ENCODE measurements around the gene WDR81. TPM values are rescaled to one million over a fixed set of nuclear protein-coding genes. Genes with fewer than 3 reads are reported as not detected.

The WDR81 gene
- total RNA-seq, 2 experiments from 2014 or later, result 19.1 to 24.4 TPM

GRCh38 chr17:1765576-1765975 is 41.1 kb downstream of the WDR81 start:
- H3K79me2 ChIP-seq (ENCODE audit: insufficient read depth, low read depth, low read length), result no peaks in the 10 kb centered on the region
- intact Hi-C loops (cut with micrococcal nuclease; ENCODE audit: unreplicated experiment), result no loop called here
- H4K20me1 ChIP-seq (ENCODE audit: insufficient read depth, low read length), result no peaks in the 10 kb centered on the region
- no peak for TF ChIP-seq EZH2phosphoT487 (IDR thresholded peaks at IDR 0.05; ENCODE audit: borderline replicate concordance, low read depth, low read length)
- TF ChIP-seq, protein P1, sequence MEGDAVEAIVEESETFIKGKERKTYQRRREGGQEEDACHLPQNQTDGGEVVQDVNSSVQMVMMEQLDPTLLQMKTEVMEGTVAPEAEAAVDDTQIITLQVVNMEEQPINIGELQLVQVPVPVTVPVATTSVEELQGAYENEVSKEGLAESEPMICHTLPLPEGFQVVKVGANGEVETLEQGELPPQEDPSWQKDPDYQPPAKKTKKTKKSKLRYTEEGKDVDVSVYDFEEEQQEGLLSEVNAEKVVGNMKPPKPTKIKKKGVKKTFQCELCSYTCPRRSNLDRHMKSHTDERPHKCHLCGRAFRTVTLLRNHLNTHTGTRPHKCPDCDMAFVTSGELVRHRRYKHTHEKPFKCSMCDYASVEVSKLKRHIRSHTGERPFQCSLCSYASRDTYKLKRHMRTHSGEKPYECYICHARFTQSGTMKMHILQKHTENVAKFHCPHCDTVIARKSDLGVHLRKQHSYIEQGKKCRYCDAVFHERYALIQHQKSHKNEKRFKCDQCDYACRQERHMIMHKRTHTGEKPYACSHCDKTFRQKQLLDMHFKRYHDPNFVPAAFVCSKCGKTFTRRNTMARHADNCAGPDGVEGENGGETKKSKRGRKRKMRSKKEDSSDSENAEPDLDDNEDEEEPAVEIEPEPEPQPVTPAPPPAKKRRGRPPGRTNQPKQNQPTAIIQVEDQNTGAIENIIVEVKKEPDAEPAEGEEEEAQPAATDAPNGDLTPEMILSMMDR (conservative IDR thresholded peaks at IDR 0.05; ENCODE audit: low read length), result no peak
- no peak overlapping the region for H3K27ac ChIP-seq (ENCODE audit: low read depth, low read length, poor library complexity, severe bottlenecking)
- H3K4me2 ChIP-seq (ENCODE audit: low read length), result no peak overlapping the region
- H3K9me3 ChIP-seq (ENCODE audit: low read length), result no peaks in the 10 kb centered on the region
- CTCF ChIA-PET (ENCODE audit: unreplicated experiment), result interaction anchor here (0.8 kb wide), 1 partner anchor 11 kb away, joined by 4 read pairs; no protein-coding TSS in a partner anchor
- H3K4me3 ChIP-seq (ENCODE audit: low read depth, low read length, poor library complexity, severe bottlenecking), result no peak overlapping the region
- no peaks in the 10 kb centered on the region for H3K4me1 ChIP-seq (ENCODE audit: insufficient read depth, low read length, poor library complexity, severe bottlenecking)
- H3K36me3 ChIP-seq (ENCODE audit: insufficient read depth, low read length), result no peaks in the 10 kb centered on the region
- H2AFZ ChIP-seq (ENCODE audit: low read length), result no peak overlapping the region
- POLR2A ChIA-PET, result interaction anchor here (0.7 to 1.3 kb wide), 4 partner anchors 8 to 232 kb away, joined by 3 to 5 read pairs (median 4); partner anchors contain the start of gene SMYD4
- no TSS peak for BruUV-seq (replicated peaks)
- DNase-seq (ENCODE audit: low spot score), result no peak
- no peaks in the 10 kb centered on the region for H3K9me2 ChIP-seq (ENCODE audit: insufficient read depth, low read length)

- Histone ChIP-seq H2AFZ (ENCODE audit: low read length) (no peak overlapping the region), H3K4me3 (ENCODE audit: low read depth, low read length, poor library complexity, severe bottlenecking) (no peak overlapping the region), H3K4me2 (ENCODE audit: low read length) (no peak overlapping the region), H3K9me3 (ENCODE audit: low read length) (no peaks in the 10 kb centered on the region), H3K79me2 (ENCODE audit: insufficient read depth, low read depth, low read length) (no peaks in the 10 kb centered on the region), H3K9me2 (ENCODE audit: insufficient read depth, low read length) (no peaks in the 10 kb centered on the region), H4K20me1 (ENCODE audit: insufficient read depth, low read length) (no peaks in the 10 kb centered on the region), H3K4me1 (ENCODE audit: insufficient read depth, low read length, poor library complexity, severe bottlenecking) (peaks cover 6% of the 10 kb centered on the region), H3K27ac (ENCODE audit: low read depth, low read length, poor library complexity, severe bottlenecking) (no peak overlapping the region), H3K36me3 (ENCODE audit: insufficient read depth, low read length) (no peaks in the 10 kb centered on the region)
- CTCF ChIA-PET (ENCODE audit: unreplicated experiment), result interaction anchor here (0.6 to 0.8 kb wide), 2 partner anchors 12 to 33 kb away, joined by 4 read pairs; no protein-coding TSS in a partner anchor
- DNase-seq (ENCODE audit: low spot score), result no peak
- BruUV-seq (replicated peaks), result no TSS peak
- intact Hi-C loops (cut with micrococcal nuclease; ENCODE audit: unreplicated experiment), result no loop called here
- POLR2A ChIA-PET, result interaction anchor here (0.7 to 1.3 kb wide), 4 partner anchors 7 to 233 kb away, joined by 3 to 5 read pairs (median 4); partner anchors contain the start of gene SMYD4
- no peak for TF ChIP-seq EZH2phosphoT487 (IDR thresholded peaks at IDR 0.05; ENCODE audit: borderline replicate concordance, low read depth, low read length)
- TF ChIP-seq, protein P1 (conservative IDR thresholded peaks at IDR 0.05; ENCODE audit: low read length), result no peak
These were observed 42.1 kb downstream of the WDR81 start for GRCh38 chr17:1766382-1767135.

DNA sequence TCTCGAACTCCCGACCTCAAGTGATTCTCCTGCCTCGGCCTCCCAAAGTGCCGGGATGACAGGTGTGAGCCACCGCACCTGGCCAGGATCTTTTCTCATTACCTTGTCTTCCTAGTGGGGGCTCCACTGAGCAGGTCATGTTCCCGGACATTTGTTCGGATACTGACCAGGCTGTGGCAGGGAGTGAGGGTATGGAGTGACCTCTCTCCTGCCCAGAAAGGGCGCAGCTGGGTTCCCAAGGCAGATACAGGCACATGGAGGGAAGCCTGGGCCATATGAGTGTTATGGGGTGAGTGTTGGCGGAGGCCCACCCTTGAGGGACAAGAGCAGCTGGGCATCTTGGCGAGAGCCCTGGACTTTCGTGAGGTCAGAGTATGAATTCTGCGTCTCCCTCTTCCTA is 42.9 kb downstream of the WDR81 start:
- peaks cover 7% of the 10 kb centered on the region for H3K4me1 ChIP-seq (ENCODE audit: insufficient read depth, low read length, poor library complexity, severe bottlenecking)
- no peaks in the 10 kb centered on the region for H4K20me1 ChIP-seq (ENCODE audit: insufficient read depth, low read length)
- DNase-seq (ENCODE audit: low spot score), result no peak
- no peak overlapping the region for H2AFZ ChIP-seq (ENCODE audit: low read length)
- no peaks in the 10 kb centered on the region for H3K79me2 ChIP-seq (ENCODE audit: insufficient read depth, low read depth, low read length)
- no peaks in the 10 kb centered on the region for H3K9me2 ChIP-seq (ENCODE audit: insufficient read depth, low read length)
- H3K27ac ChIP-seq (ENCODE audit: low read depth, low read length, poor library complexity, severe bottlenecking), result no peak overlapping the region
- no peaks in the 10 kb centered on the region for H3K36me3 ChIP-seq (ENCODE audit: insufficient read depth, low read length)
- CTCF ChIA-PET (ENCODE audit: unreplicated experiment), result no interaction called here
- BruUV-seq (replicated peaks), result no TSS peak
- POLR2A ChIA-PET, result no interaction called here
- intact Hi-C loops (cut with micrococcal nuclease; ENCODE audit: unreplicated experiment), result no loop called here
- no peak overlapping the region for H3K4me2 ChIP-seq (ENCODE audit: low read length)
- H3K9me3 ChIP-seq (ENCODE audit: low read length), result no peaks in the 10 kb centered on the region
- no peak overlapping the region for H3K4me3 ChIP-seq (ENCODE audit: low read depth, low read length, poor library complexity, severe bottlenecking)
- TF ChIP-seq, protein P1 (conservative IDR thresholded peaks at IDR 0.05; ENCODE audit: low read length), result 0 out of 2 replicates have a peak, but pooled peaks have one; percentile 25
- no peak for TF ChIP-seq EZH2phosphoT487 (IDR thresholded peaks at IDR 0.05; ENCODE audit: borderline replicate concordance, low read depth, low read length)

All from OCI-LY7 (cell line).